Progenitor cell of endocrine pancreas (in vitro differentiated cells): ENCODE data around the gene ARMC2. TPM values are rescaled to one million over a fixed set of nuclear protein-coding genes. Genes with fewer than 3 reads are reported as not detected.

ENCODE experiments used
- DNase-seq: peaks from one replicate; pipeline ENCODE4 v3.0.0; 2021; ENCODE audit warnings: low spot score; ENCODE audit not compliant: unreplicated experiment
- H3K27ac Mint-ChIP-seq: 2 replicates; pipeline ENCODE4 v1.8.0; 2021; ENCODE audit warnings: mild to moderate bottlenecking, moderate library complexity, mixed read lengths
- H3K27me3 Mint-ChIP-seq: 2 replicates; pipeline ENCODE4 v1.8.0; 2021; ENCODE audit warnings: mixed read lengths
- H3K36me3 Mint-ChIP-seq: 2 replicates; pipeline ENCODE4 v1.8.0; 2022; ENCODE audit warnings: mixed read lengths; ENCODE audit not compliant: insufficient read depth
- H3K4me1 Mint-ChIP-seq: 2 replicates; pipeline ENCODE4 v1.8.0; 2021; ENCODE audit warnings: low read depth, mixed read lengths
- H3K4me3 Mint-ChIP-seq: 2 replicates; pipeline ENCODE4 v1.8.0; 2021; ENCODE audit warnings: low read depth, mild to moderate bottlenecking, moderate library complexity, mixed read lengths
- H3K9me3 Mint-ChIP-seq: 2 replicates; pipeline ENCODE4 v1.8.0; 2021; ENCODE audit warnings: low read depth, mixed read lengths
- CTCF ChIP-seq: fragments of 200-600 bp; sonication (generic); IDR thresholded peaks from one replicate; pipeline ENCODE4 v1.5.0; 2021; ENCODE audit warnings: antibody characterized with exemption, mild to moderate bottlenecking; ENCODE audit not compliant: unreplicated experiment
- total RNA-seq: library from RNA; stranded (reverse); gene quantifications from 2 replicates; pipeline ENCODE4 v1.2.1, GENCODE V29; 2021

ARMC2 gene
- total RNA-seq, 1 donor from 2014 or later = 16.5 TPM

- Mint-ChIP-seq H3K27me3 (no peaks in the 10 kb centered on the region), H3K4me3 (no peak overlapping the region), H3K27ac (no peak overlapping the region), H3K9me3 (no peaks in the 10 kb centered on the region), H3K4me1 (peaks cover 13% of the 10 kb centered on the region), H3K36me3 (peaks cover 23% of the 10 kb centered on the region)
- no peak for TF ChIP-seq CTCF
- DNase-seq = no peak
These were observed 148.0 kb downstream of the ARMC2 start for GRCh38 chr6:108996208-108996607.

GRCh38 chr6:108998485-108998884 lies 150.3 kb downstream of the ARMC2 start:
- Mint-ChIP-seq H3K36me3 (peaks cover 13% of the 10 kb centered on the region), H3K27ac (no peak overlapping the region), H3K9me3 (no peaks in the 10 kb centered on the region), H3K27me3 (no peaks in the 10 kb centered on the region), H3K4me3 (no peak overlapping the region), H3K4me1 (peaks cover 22% of the 10 kb centered on the region)
- TF ChIP-seq CTCF = no peak
- DNase-seq = no peak

- no peak overlapping the region for H3K4me3 Mint-ChIP-seq
- H3K27me3 Mint-ChIP-seq = no peaks in the 10 kb centered on the region
- H3K36me3 Mint-ChIP-seq = peaks cover 11% of the 10 kb centered on the region
- peaks cover 29% of the 10 kb centered on the region for H3K4me1 Mint-ChIP-seq
- TF ChIP-seq CTCF = no peak
- no peak overlapping the region for H3K27ac Mint-ChIP-seq
- H3K9me3 Mint-ChIP-seq = no peaks in the 10 kb centered on the region
- DNase-seq = no peak
These were observed 151.2 kb downstream of the ARMC2 start for GRCh38 chr6:108999428-108999827.

GRCh38 chr6:109000289-109000688 lies 152.1 kb downstream of the ARMC2 start:
- H3K9me3 Mint-ChIP-seq = no peaks in the 10 kb centered on the region
- H3K36me3 Mint-ChIP-seq = peaks cover 11% of the 10 kb centered on the region
- no peak overlapping the region for H3K27ac Mint-ChIP-seq
- no peak overlapping the region for H3K4me3 Mint-ChIP-seq
- DNase-seq = no peak
- H3K4me1 Mint-ChIP-seq = peaks cover 33% of the 10 kb centered on the region
- TF ChIP-seq CTCF = no peak
- no peaks in the 10 kb centered on the region for H3K27me3 Mint-ChIP-seq

GRCh38 chr6:109001291-109001894 lies 153.2 kb downstream of the ARMC2 start:
- H3K9me3 Mint-ChIP-seq = no peaks in the 10 kb centered on the region
- peaks cover 9% of the 10 kb centered on the region for H3K36me3 Mint-ChIP-seq
- H3K4me1 Mint-ChIP-seq = peaks cover 30% of the 10 kb centered on the region
- H3K27me3 Mint-ChIP-seq = no peaks in the 10 kb centered on the region
- no peak overlapping the region for H3K27ac Mint-ChIP-seq
- no peak for TF ChIP-seq CTCF
- DNase-seq = no peak
- H3K4me3 Mint-ChIP-seq = no peak overlapping the region
